HG03521 (cell line): ENCODE measurements around the gene CYLD.

Experiments used
- ATAC-seq: cut with Tn5 transposase; IDR thresholded peaks from one replicate; pipeline ENCODE4 v1.9.1; 2021; ENCODE audit warnings: mild to moderate bottlenecking, moderate library complexity; ENCODE audit not compliant: unreplicated experiment

CYLD gene

GRCh38 chr16:50737420-50737959, 4.4 kb upstream of the CYLD start:
- no peak for ATAC-seq

DNA sequence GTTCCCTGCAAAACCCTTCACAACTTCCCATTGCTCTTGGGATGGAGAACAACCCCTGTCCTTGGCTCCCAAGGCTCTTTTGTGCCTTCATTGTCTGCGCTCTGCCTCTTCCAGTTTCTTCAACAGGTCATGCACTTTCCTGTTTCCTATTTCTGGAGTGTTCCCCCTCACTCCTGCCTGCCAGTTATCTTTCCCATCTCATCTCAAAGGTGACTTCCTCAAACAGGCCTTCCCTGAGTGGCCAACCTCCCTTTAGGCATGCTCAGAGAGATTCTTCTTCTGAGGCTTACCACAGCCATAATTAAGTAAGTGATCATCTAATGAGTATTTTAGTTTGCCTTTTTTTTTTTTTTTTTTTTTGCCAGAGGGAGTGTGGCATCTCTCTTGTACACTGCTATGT, 2.9 kb upstream of the CYLD start:
- no peak for ATAC-seq

GRCh38 chr16:50740736-50741135, 1.1 kb upstream of the CYLD start:
- ATAC-seq: no peak

DNA sequence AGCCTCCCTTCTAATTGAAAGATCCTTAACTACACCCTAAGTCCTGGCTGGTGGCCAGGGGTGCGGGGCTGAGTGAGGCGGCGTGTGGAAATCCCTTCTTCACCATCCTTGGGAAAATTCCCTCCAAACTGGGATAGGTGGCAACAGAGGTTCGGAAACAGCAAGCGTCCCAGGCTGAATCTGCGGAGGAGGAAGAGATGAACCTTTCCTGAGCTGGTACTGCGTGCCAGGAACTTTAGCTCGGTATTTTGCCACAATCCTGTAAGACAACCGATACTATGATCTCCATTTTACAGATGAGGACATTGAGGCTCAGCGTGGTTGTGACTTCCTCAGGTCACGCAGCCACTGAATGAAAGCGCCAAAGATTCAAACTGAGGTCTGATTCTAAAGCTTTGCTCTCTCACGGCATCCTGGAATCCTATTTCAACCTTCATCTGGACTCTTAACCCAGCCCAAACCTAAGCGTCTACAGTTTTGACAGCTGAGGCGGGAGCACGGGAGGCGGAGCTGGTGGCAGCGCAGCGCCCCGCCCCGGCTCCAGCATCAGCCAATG, 583 bp upstream of the CYLD start:
- peak; percentile 0 for ATAC-seq

GRCh38 chr16:50742576-50743200, 802 bp downstream of the CYLD start:
- ATAC-seq: no peak

- ATAC-seq: no peak
These were observed 1.8 kb downstream of the CYLD start for GRCh38 chr16:50743581-50744225.

- ATAC-seq: no peak
These were observed 3.0 kb downstream of the CYLD start for GRCh38 chr16:50744881-50745280.

- no peak for ATAC-seq
These were observed 4.1 kb downstream of the CYLD start for GRCh38 chr16:50745940-50746339.

DNA sequence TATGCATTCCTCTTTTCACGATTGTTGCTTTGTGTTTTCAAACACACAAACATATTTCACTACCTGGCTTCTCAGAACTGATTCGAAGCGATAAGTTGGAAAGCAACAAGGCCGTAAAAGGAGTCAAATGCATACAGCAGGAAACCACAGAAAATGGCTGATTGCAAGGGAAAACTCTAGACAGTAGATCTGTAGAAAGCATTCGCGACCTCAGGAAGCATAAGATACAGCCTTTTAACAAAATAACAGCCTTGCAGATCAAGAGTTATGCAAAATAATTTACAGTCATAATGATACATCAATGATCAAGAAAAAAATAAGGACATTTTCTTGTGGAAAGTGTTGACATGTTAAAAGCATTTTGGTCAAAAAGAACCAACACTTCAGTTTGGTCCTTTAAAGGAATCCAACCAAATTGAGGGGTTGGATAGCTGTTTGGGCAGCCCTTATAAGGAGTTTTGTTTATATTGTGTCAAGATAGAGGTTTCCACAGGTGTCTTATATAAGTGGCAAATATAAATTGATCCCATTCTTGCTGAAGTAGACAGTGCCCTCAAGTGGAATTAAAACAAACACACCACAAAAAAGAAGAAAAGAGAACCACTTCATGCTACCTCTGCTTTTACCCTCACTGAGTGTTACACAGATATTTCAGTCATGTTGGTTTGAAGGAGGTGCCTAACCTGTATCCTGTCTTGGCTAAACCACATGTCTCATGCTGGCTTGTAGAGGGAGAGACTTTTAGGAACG, 5.5 kb downstream of the CYLD start:
- ATAC-seq: no peak

DNA sequence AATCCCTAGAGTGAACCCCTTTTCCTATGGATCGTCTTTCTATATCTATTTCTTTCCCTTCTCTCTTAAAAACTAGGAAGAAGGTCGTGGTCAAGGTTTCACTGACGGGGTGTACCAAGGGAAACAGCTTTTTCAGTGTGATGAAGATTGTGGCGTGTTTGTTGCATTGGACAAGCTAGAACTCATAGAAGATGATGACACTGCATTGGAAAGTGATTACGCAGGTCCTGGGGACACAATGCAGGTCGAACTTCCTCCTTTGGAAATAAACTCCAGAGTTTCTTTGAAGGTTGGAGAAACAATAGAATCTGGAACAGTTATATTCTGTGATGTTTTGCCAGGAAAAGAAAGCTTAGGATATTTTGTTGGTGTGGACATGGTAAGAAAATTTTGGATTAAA, 9.6 kb downstream of the CYLD start:
- ATAC-seq: no peak

GRCh38 chr16:50752471-50753235, 10.8 kb downstream of the CYLD start:
- no peak for ATAC-seq

DNA sequence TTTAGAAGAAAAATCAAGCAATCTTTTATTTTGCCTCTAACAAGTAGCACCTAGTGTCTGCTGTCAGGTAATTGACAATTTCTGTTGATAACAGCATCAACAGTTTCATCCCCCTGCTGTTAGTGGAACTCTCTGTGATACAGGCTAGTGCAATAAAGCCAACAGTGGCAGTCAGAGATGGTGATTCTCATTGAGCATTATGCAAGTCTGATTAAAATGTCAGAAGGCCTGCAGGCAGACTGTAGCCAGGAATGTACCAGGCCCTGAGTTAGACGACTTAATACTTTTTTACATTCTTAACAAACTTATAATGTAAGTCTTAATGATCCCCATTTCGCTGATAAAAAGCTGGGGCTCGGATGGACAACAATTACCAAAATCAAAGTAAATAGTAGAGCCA, 14.6 kb downstream of the CYLD start:
- no peak for ATAC-seq

DNA sequence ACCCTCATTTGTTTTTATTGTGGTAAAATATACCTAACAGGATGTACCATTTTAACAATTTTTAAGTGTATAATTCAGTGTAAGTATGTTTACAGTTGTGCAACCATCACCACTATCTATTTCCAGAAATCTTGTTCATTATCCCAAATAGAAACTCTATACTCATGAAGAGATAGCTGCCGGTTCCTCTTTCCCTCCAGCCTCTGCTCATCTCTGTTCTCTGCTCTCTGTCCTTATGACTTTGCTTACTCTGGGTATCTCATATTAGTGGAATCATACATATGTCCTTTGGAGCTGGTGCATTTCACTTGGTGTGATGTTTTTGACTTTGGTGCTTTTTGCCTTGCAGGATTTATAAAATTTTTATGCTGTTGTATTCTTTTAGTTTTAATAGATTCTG, 19.4 kb downstream of the CYLD start:
- ATAC-seq: no peak

GRCh38 chr16:50762241-50762640, 20.4 kb downstream of the CYLD start:
- no peak for ATAC-seq

- no peak for ATAC-seq
These were observed 21.3 kb downstream of the CYLD start for GRCh38 chr16:50763211-50763610.

- ATAC-seq: no peak
These were observed 23.4 kb downstream of the CYLD start for GRCh38 chr16:50765260-50765659.

DNA sequence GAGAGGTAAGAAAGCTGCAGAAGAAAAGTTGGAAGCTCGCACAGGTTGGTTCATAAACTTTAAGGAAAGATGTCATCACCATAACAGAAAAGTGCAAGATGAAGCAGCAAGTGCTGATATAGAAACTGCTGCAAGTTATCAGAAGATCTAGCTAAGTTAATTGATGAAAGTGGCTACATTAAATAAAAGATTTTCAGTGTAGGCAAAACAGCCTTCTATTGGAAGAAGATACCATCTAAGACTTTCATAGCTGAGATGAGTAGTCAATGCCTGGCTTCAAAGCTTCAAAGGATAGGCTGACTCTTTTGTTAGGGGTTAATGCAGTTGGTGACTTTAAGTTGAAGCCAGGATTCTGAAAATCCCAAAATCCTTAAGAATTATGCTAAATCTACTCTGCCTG, 24.0 kb downstream of the CYLD start:
- no peak for ATAC-seq

- no peak for ATAC-seq
These were observed 25.3 kb downstream of the CYLD start for GRCh38 chr16:50767197-50767596.

- ATAC-seq: no peak
These were observed 29.5 kb downstream of the CYLD start for GRCh38 chr16:50771366-50771765.

DNA sequence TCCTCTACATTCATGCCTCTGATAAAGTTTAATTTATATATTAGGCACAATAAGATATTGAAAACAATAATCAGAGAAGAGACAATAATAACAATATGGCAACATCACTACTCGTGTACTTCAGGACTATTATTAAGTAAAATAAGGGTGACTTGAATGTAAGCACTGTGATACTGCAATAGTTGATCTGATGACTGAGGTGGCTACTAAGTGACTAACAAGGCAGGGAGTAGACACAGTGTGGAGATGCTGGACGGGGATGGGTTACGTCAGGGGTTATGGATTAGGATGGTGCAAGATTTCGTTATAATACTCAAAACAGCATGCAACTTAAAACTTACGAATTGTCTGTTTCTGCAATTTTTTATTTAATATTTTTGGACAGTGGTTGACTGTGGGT, 32.5 kb downstream of the CYLD start:
- no peak for ATAC-seq

DNA sequence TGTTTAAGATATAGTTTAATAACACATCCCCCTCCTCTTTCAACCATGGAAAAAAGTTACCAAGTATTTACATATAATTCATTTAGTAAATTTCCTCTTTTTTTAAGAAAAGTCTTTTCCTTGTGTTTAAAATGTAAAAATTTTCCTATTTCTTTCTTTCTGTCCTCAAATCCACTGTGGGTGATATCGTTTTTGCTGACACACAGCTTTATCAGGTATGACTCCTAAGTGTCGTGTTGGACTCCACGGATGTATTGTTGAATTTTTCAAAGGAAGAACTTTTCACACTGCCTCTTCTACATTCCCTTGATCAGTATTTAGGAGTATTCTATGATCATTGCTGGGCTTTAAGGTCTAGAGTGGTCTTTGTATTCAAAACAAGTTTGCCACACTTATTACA, 33.1 kb downstream of the CYLD start:
- ATAC-seq: no peak
